ENCODE results near the gene SH3GL2.

Gene SH3GL2

GRCh38 chr9:17651725-17652124 is 72.9 kb downstream of the SH3GL2 start:
- Histone ChIP-seq H3K4me3 (ENCODE audit: low read length, poor library complexity, severe bottlenecking) (no peak overlapping the region), H3F3A (ENCODE audit: low read depth) (no peaks in the 10 kb centered on the region), H3K9ac (ENCODE audit: low read depth, low read length, poor library complexity, severe bottlenecking) (no peak overlapping the region), H4K20me1 (ENCODE audit: insufficient read depth, low read length, poor library complexity, severe bottlenecking) (no peaks in the 10 kb centered on the region), H3K4me1 (ENCODE audit: insufficient read depth, low read length, poor library complexity, severe bottlenecking) (peaks cover 5% of the 10 kb centered on the region), H3K79me2 (ENCODE audit: insufficient read depth, low read length) (no peaks in the 10 kb centered on the region), H3K9me3 (ENCODE audit: insufficient read depth, low read depth, low read length) (no peaks in the 10 kb centered on the region), H3K36me3 (ENCODE audit: insufficient read depth, low read length) (no peaks in the 10 kb centered on the region), H2AFZ (ENCODE audit: low read length) (no peak overlapping the region), H3K9me2 (replicated peaks; ENCODE audit: low read depth, low read length) (no peaks in the 10 kb centered on the region), H3K27me3 (ENCODE audit: insufficient read depth, low read length, poor library complexity, severe bottlenecking) (no peaks in the 10 kb centered on the region), H3K4me2 (ENCODE audit: low read depth, low read length, poor library complexity, severe bottlenecking) (no peak overlapping the region)
- TF ChIP-seq EZH2phosphoT487 (IDR thresholded peaks at IDR 0.05; ENCODE audit: borderline replicate concordance) = no peak
- TF ChIP-seq, protein P1, sequence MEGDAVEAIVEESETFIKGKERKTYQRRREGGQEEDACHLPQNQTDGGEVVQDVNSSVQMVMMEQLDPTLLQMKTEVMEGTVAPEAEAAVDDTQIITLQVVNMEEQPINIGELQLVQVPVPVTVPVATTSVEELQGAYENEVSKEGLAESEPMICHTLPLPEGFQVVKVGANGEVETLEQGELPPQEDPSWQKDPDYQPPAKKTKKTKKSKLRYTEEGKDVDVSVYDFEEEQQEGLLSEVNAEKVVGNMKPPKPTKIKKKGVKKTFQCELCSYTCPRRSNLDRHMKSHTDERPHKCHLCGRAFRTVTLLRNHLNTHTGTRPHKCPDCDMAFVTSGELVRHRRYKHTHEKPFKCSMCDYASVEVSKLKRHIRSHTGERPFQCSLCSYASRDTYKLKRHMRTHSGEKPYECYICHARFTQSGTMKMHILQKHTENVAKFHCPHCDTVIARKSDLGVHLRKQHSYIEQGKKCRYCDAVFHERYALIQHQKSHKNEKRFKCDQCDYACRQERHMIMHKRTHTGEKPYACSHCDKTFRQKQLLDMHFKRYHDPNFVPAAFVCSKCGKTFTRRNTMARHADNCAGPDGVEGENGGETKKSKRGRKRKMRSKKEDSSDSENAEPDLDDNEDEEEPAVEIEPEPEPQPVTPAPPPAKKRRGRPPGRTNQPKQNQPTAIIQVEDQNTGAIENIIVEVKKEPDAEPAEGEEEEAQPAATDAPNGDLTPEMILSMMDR (conservative IDR thresholded peaks at IDR 0.05; ENCODE audit: low read length) = no peak

DNA sequence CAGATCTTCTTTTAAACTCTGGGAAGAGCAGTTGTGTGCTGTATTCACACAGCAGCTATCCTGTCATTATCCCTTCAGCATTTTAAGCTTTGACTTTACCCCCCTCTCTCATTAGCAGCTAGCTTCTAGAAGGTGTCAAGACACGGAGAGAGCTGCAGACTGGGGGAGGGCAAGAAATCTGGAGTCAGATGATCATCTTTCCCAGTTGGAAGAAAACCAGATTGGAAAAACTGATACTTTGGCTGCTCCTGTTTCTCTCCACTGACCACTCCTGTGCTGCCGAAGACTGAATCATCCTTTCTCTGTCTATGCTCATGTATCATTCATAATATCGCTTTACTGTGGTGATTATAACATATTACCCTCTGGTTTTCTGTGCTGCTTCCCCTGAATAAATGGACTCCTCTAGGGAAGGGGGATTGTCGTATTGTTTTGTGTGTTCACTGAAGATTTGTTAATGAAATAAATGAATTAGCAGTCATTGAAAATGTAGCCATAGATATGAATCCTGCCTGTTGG is 75.1 kb downstream of the SH3GL2 start:
- TF ChIP-seq, protein P1 (conservative IDR thresholded peaks at IDR 0.05; ENCODE audit: low read length) = no peak
- no peak for TF ChIP-seq EZH2phosphoT487 (IDR thresholded peaks at IDR 0.05; ENCODE audit: borderline replicate concordance)
- Histone ChIP-seq H3K9ac (ENCODE audit: low read depth, low read length, poor library complexity, severe bottlenecking) (no peak overlapping the region), H3K27me3 (ENCODE audit: insufficient read depth, low read length, poor library complexity, severe bottlenecking) (no peaks in the 10 kb centered on the region), H3K36me3 (ENCODE audit: insufficient read depth, low read length) (no peaks in the 10 kb centered on the region), H3F3A (ENCODE audit: low read depth) (no peaks in the 10 kb centered on the region), H3K4me2 (ENCODE audit: low read depth, low read length, poor library complexity, severe bottlenecking) (no peak overlapping the region), H3K4me3 (ENCODE audit: low read length, poor library complexity, severe bottlenecking) (no peak overlapping the region), H3K79me2 (ENCODE audit: insufficient read depth, low read length) (no peaks in the 10 kb centered on the region), H4K20me1 (ENCODE audit: insufficient read depth, low read length, poor library complexity, severe bottlenecking) (no peaks in the 10 kb centered on the region), H3K9me2 (replicated peaks; ENCODE audit: low read depth, low read length) (no peaks in the 10 kb centered on the region), H2AFZ (ENCODE audit: low read length) (no peak overlapping the region), H3K9me3 (ENCODE audit: insufficient read depth, low read depth, low read length) (no peaks in the 10 kb centered on the region), H3K4me1 (ENCODE audit: insufficient read depth, low read length, poor library complexity, severe bottlenecking) (peaks cover 5% of the 10 kb centered on the region)

DNA sequence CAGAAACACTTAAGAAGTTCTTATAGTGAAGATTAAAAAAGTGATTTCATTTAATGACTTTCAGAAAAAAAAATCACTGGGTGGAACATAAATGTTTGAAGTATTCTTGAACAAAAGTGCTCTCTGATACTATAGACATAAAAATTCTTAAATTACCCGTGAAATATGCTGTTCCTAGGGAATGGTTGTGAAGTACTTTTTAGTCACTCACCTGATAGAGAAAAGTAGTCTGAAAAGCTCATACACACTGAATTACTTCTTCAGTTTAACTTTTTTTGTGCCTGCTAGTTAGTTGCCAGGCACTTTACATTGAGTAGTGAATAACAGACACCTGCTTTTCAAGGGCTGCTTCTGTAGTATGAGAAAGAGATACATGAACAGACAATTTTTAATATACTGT is 78.0 kb downstream of the SH3GL2 start:
- no peaks in the 10 kb centered on the region for H3K9me3 ChIP-seq (ENCODE audit: insufficient read depth, low read depth, low read length)
- H3K36me3 ChIP-seq (ENCODE audit: insufficient read depth, low read length) = no peaks in the 10 kb centered on the region
- H3K4me3 ChIP-seq (ENCODE audit: low read length, poor library complexity, severe bottlenecking) = no peak overlapping the region
- H2AFZ ChIP-seq (ENCODE audit: low read length) = no peak overlapping the region
- H3F3A ChIP-seq (ENCODE audit: low read depth) = no peaks in the 10 kb centered on the region
- H3K79me2 ChIP-seq (ENCODE audit: insufficient read depth, low read length) = no peaks in the 10 kb centered on the region
- H3K9ac ChIP-seq (ENCODE audit: low read depth, low read length, poor library complexity, severe bottlenecking) = no peak overlapping the region
- TF ChIP-seq EZH2phosphoT487 (IDR thresholded peaks at IDR 0.05; ENCODE audit: borderline replicate concordance) = no peak
- TF ChIP-seq, protein P1 (conservative IDR thresholded peaks at IDR 0.05; ENCODE audit: low read length) = no peak
- peaks cover 5% of the 10 kb centered on the region for H3K4me1 ChIP-seq (ENCODE audit: insufficient read depth, low read length, poor library complexity, severe bottlenecking)
- no peaks in the 10 kb centered on the region for H4K20me1 ChIP-seq (ENCODE audit: insufficient read depth, low read length, poor library complexity, severe bottlenecking)
- no peaks in the 10 kb centered on the region for H3K9me2 ChIP-seq (replicated peaks; ENCODE audit: low read depth, low read length)
- H3K4me2 ChIP-seq (ENCODE audit: low read depth, low read length, poor library complexity, severe bottlenecking) = no peak overlapping the region
- H3K27me3 ChIP-seq (ENCODE audit: insufficient read depth, low read length, poor library complexity, severe bottlenecking) = no peaks in the 10 kb centered on the region
